Stimulated activated CD4-positive, alpha-beta T cell treated with anti-CD3 and anti-CD28 coated beads, Interleukin-12 subunit alpha, Interleukin-12 subunit beta, amount 100 ng/mL, for 48 hours (primary cell): ENCODE results near the gene TRMT11.
"Not testable (repeated sequence)": the region's sequence is repeated elsewhere in the genome, so short reads cannot be mapped to it uniquely, and the experiment has no call there.

Experiments used
- DNase-seq, 3 donors: peaks; one replicate each; pipeline ENCODE4 v3.0.0-alpha.2; 2020; ENCODE audit warnings: low read depth in 2 of 3, low spot score in 1 of 3

The TRMT11 gene

GRCh38 chr6:125991653-125992052 lies 5.3 kb downstream of the TRMT11 start:
- no peak for DNase-seq

- DNase-seq, result no peak
These were observed 8.5 kb downstream of the TRMT11 start for GRCh38 chr6:125994670-125995488.

DNA sequence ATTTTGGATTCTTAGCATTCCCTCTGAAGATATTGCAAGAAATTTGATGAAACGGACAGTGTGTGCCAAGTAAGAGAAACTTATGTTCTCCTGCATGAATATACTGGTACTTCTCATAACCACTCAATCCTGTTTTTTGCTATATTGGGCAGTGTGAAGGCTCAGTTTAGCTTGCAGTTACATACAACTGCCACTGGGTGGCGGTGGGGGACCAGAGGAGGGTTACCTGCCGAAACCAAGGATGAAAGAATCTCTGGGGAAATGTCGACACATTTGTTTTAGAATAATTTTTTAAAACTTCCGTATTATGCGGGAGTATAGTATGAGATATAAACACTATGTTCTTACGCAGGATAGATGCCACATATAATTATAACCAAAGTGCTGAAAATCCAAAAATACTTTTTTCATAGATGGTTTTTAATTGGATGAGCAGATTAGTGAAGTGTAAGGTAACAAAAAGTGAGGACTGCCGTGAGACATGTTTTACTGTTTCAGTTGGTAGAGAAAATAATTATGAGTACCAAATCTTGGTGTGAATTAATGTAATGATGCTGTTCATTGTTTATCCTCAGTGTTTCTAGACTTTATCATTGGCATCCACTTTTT lies 9.7 kb downstream of the TRMT11 start:
- DNase-seq, result peak; percentile 24 to 57 (median 47)

DNA sequence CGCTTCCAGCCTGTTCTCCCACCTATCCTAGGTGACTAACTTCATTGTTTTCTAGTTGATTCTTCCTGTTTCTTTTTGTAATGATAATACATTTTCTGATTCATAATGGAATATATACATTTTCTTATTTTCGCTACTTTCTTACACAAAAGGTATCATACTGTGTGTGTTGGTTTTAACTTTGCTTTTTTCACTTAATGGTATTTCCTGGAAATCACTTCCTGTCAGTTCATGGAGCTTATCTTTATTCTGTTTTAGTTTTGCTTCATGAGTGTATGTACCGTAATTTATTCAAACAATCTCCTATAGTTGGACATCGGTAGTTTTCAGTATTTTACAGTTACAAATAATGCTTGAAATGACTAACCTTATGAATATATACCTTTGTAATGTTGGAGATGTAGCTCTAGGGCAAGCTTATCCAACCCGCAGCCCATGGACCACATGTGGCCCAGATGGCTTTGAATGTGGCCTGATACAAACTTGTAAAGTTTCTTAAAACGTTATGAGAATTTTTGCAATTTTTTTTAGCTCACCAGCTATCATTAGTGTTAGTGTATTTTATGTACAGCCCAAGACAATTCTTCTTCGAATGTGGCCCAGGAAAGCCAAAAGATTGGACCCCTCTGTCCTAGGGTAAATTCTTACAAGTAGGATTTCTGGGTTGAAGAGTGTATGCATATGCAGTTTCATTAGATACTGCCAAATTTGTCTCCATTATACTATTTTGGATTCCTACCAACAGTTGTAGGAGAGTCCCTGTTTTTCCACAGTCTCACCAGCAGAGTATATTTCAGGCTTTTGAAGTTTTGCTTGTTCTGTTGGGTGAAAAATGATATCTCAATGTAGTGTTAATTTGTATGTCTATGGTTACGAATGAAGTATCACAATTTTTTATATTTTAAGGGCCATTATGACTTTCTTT lies 16.7 kb downstream of the TRMT11 start:
- no peak for DNase-seq

DNA sequence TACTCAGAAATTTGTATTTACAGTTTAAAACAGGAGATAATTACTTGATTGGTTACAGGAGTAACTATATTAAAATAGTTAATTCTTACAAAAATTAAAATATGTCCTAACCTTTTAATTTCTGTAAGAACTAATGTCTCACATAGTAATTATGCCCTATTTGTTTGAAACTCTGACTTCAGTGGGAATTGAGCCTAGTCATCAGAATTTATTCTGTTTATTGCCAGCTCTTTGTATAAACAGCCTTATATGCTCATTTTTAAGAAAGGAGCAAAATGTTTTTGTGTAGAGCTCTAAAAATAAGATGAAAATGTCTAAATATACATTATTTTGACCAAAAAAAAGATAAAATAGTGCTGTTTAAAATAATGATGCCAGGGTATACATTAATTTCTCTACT lies 21.5 kb downstream of the TRMT11 start:
- DNase-seq, result no peak

- no peak for DNase-seq
These were observed 23.7 kb downstream of the TRMT11 start for GRCh38 chr6:126010040-126010439.

DNA sequence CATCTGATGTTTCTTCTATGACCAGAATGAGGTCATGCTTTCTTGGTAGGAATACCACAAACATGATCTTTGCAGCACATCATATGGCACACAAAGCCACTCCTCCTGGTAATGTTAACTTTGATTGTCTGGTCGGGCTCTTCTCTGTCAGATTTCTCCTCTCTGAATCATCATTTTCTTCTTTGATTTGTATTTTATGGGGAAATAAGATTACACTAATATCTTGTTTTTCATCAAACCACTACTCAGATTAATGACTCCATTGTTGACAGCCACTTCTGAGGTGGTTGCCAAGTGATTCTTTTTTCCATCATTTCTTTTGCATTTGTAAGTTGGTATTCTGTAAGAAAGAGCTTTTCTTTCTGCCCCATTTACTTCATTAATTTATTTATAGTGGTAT lies 29.5 kb downstream of the TRMT11 start:
- DNase-seq, result no peak

GRCh38 chr6:126016591-126016990 lies 30.3 kb downstream of the TRMT11 start:
- no peak for DNase-seq

DNA sequence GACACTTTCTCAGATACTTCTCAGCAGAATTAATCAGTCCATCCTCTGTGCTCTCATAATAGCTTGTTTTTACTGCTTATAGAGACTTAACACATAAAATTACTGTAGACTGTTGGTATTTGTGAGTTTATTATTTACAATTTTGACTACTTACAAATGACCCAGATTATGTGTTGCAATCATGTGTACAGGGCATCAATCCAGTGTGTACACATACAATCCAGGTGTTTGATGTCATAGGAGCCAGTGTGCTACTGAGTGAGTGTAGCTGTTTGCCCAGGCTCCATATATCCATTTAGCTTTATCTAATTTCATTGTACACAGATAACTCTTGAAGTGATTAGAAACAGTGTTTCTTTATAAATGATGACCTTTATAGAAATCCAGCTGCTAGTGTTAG lies 31.3 kb downstream of the TRMT11 start:
- no peak for DNase-seq

- no peak for DNase-seq
These were observed 34.1 kb downstream of the TRMT11 start for GRCh38 chr6:126020305-126021050.

GRCh38 chr6:126023474-126023873 lies 37.1 kb downstream of the TRMT11 start:
- DNase-seq, result not testable (repeated sequence)

DNA sequence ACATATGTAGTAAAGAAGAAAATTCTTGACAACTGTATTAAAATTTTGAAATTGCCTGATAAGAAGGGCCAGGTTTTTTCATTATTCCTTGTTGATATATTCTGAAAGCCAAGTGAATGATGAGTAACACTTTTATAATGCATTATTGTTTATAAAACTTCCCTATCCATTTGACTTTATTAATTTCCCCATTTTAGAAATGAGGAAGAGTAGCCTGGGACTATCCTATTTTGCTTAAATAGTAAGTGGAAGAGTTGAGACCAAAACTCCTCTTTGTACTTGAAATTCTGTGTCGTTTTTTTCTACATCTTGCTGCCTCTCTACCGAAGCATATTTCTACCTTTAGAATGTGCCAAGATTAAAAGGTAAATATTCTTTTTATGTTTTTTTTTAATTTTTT lies 39.7 kb downstream of the TRMT11 start:
- DNase-seq, result no peak

DNA sequence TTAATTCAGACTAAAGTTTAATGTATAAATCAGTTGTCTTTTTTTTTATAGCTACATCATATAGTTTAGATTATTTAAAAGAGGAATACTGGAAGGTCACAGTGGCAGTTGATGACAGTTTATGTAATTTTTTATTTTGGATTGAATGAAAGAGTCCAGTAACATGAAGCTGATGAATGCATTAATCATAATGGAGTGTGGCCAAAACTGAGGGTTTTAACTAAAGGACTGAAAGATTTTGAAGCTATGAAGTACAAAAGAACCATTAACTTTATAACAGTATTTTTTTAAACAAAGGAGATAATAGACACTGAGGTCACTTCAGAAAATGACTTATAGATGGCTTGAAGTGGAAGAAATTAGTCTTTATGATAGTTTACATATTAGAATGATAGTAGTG lies 41.3 kb downstream of the TRMT11 start:
- DNase-seq, result no peak

GRCh38 chr6:126030045-126030444 lies 43.7 kb downstream of the TRMT11 start:
- DNase-seq, result no peak

- DNase-seq, result no peak
These were observed 47.4 kb downstream of the TRMT11 start for GRCh38 chr6:126033696-126034095.

- no peak for DNase-seq
These were observed 48.3 kb downstream of the TRMT11 start for GRCh38 chr6:126034656-126035055.

GRCh38 chr6:126035764-126036163 lies 49.4 kb downstream of the TRMT11 start:
- DNase-seq, result no peak

DNA sequence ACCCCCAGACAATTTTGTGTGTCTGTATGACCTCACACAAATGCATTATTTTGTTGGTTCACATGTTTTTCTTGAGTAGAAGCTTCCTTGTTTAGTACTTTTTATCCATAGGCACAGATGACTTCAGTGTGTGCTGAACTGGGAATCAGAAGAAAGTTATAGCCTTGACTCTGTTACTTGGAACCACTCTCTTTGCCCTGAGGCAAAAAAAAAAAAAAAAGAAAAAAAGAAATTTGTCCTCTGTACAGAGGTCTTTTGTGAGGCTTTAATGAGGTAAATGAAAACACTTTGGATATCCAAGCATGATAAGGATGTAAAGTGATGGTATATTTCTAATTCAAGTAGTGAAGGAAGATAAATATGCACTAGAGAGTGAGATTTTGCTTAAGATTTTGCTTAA lies 51.9 kb downstream of the TRMT11 start:
- DNase-seq, result no peak

DNA sequence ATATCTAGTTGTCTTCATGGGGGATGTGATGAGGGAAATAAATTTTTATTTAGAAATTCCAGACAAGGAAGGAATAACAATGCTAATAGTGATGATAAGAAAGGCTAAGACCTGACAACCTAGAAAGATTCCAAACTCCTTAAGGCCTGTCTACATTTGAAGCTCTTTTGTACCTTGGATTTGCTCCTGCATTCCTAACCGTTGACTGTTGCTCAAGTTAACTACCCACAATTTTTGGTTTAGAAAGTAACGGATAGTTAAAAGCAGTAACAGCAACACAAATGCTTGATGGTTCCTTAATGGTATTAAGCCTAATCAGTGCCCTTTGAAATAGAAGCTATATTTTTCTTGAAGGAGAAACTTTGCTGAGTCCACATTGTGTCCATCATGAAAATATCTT lies 52.9 kb downstream of the TRMT11 start:
- DNase-seq, result no peak

GRCh38 chr6:126040394-126040793 lies 54.1 kb downstream of the TRMT11 start:
- DNase-seq, result no peak

- no peak for DNase-seq
These were observed 54.5 kb downstream of the TRMT11 start for GRCh38 chr6:126040826-126041225.
